GM19240 (cell line): Measurements from ENCODE around the gene METTL1.

Experiments
- DNase-seq: peaks from one replicate; pipeline ENCODE4 v3.0.0; 2011; ENCODE audit warnings: low spot score; ENCODE audit not compliant: insufficient read length

Gene METTL1

DNA sequence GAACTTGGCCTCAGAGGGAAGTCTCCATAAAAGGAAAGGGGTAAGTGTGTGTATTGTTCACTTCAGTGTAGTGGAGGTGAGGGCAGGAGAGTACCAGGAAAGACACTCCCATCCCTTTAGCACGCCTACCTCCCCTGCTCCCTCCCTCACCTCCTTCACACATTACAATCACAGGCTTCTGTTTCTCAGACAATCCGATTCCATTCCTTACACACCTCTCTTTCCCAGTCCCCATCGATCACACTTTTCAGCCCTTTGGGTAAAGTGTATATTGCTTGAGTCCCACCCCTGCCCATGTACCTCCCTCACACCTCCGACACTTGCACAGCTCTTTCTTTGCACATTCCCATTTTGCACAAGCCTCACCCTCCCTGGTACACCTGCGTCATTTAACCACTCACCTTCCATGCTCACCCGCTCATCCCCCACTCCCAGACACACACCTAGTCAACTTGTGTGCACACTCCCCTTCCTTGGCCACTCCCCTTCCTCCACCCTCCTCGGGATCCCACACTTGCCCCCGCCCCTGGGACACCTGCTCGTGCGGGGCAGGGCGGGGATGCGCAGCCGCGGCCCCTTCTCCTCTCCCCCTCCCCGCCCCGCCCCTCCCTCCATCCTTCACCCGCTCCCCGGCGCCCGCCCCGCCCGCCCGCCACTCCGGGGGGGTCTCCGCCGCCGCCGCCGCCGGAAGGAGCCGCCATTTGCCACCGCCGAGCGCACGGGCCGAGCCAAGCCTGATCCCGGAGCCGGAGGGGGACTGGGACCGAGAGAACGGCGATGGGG, 17.3 kb downstream of the METTL1 start, which contains the start of gene MARCHF9:
MARCHF9 (plus strand) TSS at position 693 of the 783 bp plus-strand sequence. CDS start 426 bp downstream, outside the sequence.
- DNase-seq: peak; percentile 64

DNA sequence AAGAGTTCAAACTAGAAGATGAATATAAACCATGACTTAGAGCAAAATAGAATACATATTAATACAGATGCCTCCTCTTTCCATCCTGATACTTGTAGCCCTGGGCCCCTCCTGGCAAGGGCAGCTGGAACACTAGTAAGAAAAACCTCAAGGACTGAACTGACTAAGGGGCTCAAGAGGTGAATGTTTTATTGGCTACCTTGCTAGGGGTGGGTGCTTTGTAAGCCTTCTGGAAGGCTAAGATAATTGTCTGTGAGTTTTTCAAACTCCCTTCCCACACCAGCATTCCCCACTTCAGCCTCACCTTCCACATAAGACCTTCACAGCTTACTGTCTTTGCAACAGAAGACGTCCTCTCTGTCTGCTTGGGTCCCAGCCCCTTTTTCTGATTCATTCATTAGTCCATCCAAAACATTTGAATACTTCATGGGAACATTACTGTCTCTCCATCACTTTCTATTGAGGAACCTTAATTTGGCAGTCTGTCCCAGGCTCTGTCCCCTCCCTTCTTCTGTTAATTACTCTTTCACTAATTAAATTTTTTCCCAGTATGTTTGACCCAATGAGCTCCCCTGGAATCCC, 18.1 kb downstream of the METTL1 start:
- no peak for DNase-seq

DNA sequence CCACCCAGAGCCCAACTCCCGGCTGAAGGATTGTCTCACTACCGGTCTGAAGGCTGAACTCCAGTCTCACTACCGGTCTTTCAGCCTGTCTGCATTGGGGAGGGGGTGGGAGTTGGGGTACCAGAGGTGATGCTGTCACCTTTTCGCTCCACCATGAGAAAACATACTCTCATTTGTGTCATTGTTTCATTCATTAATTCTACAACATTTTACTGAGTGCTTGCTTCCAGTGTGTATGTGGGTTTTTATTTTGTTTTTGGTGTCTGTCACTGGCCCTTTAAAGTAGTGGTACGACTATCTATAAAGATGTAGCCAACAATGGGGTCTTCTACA, 19.3 kb downstream of the METTL1 start:
- no peak for DNase-seq

DNA sequence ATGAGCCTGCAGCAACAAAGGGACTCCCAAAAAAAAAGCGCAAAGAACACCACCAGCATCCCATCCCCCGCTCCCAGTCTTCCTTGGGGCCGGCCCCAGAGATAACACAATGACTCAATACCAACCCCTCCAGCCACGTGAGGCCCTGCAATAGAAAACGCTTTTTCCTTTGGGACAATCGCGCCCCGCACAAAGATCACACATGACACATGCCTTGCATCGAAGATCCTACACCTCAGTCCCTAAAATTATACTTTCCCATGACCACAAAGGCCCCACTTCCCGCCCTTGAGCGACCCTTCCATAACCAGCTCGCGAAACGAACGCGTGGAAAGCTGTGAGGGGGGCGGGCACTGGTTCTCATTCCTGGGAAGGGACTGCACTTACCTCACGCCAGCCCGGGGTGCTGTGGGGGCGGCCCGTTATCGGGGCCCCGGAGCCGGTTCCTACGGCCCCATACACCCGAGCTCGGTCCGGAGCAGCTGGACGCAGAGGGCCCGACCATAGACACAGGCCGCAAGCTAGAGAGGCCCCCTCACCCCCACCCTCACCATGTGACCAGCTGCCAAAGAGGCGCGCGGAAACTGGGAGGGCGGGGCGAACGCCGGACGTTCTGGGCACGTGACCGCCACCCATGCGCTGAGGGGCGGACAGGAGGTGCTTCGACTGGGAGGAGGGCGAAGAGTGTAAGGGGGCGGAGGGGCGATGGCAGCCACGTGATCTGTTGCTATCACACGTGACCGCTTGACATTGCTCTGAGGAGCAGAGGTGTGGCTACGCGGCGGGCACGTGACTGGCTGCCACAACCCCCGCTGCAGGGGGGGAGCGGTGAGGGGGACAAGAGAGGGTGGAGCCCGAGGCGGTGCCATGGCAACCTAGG, 19.9 kb downstream of the METTL1 start, which contains the start of gene CDK4:
CDK4 (minus strand) TSS at position 523 of the 880 bp plus-strand sequence. CDS start 593 bp downstream, outside the sequence.
- DNase-seq: peak; percentile 99

DNA sequence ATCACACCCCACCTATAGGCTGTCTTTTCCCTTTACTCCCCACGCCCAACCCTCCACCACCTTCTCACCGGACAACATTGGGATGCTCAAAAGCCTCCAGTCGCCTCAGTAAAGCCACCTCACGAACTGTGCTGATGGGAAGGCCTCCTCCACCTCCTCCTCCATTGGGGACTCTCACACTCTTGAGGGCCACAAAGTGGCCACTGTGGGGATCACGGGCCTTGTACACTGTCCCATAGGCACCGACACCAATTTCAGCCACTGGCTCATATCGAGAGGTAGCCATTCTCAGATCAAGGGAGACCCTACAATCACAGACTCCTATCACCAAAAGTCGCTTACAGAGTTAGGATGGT, 20.5 kb downstream of the METTL1 start:
- DNase-seq: no peak

DNA sequence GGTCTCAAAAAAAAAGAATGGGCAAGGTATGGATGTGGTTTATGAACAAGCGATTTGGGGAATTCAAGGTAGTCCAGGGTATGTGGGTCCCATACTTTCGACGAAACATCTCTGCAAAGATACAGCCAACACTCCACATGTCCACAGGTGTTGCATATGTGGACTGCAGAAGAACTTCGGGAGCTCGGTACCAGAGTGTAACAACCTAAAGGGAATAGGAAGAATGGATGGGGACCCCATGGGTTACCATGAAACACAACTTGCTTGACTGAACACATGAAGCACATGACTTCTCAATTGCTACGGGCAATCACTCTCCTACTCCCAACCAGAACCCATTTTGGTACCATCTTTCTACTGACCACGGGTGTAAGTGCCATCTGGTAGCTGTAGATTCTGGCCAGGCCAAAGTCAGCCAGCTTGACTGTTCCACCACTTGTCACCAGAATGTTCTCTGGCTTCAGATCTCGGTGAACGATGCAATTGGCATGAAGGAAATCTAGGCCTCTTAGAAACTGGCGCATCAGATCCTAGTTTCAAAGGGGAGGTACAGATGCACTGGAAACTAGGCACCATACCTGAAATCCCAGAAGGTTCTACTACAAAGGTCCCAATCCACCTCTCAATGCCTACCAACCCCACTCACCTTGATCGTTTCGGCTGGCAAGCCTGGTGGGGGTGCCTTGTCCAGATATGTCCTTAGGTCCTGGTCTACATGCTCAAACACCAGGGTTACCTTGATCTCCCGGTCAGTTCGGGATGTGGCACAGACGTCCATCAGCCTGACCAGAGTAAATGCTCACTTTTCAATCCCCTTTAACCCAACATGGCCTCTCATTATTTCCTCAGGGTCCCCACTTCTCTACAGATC, 21.1 kb downstream of the METTL1 start:
- DNase-seq: no peak

DNA sequence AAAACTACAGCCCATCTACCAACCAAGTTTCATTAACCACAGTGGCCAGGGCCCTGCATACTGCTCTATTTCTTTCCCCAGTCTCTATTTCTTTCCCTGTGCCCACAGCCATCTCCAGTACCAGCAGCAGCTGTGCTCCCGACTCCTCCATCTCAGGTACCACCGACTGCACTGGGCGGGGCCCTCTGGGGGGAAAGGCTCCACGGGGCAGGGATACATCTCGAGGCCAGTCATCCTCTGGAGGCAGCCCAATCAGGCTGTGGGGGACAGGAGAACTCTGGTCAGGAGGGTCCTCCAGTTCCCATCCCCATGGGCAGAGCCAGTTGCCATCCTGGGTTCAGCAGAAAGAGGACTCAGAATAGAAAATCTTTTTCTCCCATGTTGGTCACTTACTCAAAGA, 22.8 kb downstream of the METTL1 start:
- no peak for DNase-seq

DNA sequence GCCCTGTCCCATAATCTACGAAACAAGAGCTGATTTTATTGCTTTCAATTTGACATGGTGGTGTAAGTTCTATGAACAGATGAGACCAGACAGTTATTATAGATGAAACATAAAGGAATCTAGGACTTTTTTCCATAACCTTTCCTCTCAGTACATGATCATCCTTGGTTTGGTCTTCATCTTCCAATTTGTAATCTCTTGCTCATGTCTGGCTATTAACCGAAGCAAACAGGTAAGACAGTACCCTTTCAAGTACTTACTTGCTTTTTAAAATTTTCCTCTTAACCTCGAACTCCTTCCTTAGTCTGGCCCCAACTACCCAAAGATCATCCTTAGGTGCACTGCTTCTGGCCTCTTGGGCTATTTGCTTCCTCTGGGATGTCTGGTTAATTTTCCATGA, 25.9 kb downstream of the METTL1 start:
- no peak for DNase-seq

DNA sequence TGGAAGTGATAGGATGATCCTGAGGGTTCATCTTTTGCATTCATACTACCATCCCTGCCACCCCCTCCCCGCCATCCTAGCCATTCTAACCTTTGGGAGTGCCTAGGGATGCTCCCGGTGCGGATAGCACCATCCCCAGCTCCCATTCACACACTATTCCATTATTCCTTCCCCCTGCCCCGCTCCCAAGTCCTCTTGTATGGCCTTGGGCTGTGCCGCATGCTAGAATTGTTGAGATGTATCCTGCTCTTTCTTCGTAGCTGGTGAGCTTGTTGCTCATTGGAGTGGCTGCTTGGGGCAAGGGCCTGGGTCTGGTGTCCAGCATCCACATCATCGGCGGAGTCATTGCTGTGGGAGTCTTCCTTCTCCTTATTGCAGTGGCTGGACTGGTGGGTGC, 26.4 kb downstream of the METTL1 start:
- no peak for DNase-seq

DNA sequence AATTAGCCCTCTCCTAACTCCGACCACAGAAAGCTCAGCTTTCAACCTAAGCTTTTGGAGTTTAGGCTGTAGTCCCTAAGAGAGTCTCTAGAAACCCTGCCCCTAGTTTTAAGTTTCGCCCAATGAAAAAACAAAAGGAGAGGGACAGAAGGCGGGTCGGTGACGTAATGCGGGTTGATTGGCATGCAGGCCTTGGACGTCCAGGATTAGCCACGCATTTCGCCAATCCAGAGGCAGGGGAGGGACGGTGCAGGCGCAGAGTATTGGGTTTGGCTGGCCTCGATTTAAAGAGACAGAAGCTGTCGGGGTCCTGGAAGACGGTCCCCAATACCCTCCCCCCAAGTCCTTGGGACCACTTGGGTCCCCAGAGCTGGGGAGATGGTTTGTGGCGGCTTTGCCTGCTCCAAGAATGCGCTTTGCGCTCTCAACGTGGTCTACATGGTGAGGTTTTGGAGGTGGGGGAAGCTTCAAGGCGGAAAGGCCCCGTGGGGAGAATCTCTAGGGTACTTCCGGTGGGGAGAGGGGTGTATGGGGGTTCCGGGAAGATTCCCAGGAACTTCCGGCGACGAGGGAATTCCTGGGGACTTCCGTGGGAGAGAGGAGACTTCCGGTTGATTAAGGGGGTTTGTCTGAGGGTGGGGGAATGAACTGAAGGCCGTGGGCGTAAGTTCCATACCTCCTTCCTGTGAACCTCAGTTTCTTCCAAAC, 27.0 kb downstream of the METTL1 start, which contains the start of gene TSPAN31:
TSPAN31 (plus strand) TSS at position 263 of the 708 bp plus-strand sequence; CDS start at position 379, 116 bp downstream.
- peak; percentile 88 for DNase-seq

DNA sequence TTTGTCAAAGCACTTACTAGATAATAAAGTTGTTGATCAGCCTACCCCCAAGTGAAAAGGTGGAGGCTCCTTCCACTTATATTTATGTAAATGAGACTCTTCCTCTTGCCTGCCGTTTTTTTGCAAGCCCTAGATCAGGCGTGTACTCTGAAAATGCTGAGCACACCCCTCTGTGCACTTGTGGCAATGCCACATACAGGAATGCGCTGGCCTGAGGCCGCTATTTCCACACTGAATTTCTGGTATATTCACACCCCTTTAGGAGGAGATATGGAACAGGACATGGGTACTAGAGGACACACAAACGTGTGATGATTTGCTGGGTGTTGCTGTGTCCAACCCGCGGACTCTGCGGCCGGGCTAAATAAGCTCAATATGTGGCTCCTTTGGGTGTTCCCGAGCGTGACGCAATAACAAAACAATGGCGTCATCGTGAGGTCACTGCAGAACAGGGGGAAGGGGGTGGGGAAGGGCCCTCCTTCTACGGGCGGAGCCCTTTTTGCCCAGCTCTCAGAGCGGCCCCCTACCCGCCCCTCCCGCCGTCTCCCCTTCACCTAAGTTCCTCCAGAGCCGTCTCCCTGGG, 27.6 kb downstream of the METTL1 start:
- DNase-seq: no peak

DNA sequence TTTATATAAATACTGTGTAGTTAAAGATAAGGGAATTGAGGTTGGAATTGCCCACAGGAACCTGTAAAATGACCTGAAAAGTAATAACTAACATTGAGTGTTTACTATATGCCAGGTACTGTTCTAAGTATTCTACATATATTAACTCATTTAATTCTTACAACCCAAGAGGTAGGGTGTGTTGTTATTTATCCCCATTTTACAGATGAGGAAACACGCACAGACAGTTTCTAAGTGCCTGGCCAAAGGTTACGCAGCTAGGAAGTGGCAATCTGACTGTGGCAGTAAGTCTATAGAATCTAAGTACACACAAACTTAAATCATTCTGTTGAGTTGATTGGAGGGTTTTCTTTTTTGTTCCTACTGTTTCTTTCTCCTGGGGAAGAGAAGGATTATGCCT, 28.1 kb downstream of the METTL1 start:
- DNase-seq: no peak

DNA sequence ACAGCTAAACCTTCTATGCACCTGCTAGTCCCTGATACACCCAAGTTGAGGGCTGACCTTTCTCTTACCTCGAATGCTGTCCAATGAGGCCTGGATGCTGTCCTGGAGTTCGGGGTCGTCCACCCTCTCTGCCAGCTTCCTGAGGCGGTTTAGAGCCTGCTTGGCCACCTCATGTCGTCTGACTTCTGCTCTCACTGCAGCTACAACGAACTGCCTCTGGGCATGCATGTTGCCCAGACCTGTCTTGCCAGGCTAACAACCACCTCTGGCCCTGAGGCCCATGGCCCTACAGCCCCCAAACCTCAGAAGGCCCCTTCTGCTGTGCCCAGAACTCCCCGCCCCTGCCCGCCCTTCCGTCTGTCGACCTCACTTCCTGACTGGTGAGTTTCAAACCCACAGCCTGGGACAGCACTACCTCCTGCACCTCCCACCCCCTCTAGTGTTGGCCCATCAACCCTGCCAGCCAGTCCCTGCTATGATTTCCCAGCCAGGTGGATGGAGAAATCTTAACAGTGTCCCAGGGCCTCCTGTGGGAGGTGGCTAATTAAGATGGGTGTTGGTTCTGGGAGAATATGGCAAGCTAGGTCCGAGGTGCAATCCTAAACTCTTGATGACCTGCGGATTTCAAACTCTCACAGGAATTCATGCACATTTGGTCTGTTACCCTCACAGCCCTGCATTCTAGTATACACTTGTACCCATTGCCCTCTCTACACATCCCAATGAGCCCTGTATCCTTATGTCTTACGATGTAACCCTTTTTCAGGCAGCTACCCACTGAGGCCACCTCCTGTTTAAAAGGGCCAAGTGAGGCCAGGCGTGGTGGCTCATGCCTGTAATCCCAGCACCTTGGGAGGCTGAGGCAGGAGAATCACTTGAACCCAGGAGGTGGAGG, 29.8 kb downstream of the METTL1 start:
- DNase-seq: peak; percentile 89

DNA sequence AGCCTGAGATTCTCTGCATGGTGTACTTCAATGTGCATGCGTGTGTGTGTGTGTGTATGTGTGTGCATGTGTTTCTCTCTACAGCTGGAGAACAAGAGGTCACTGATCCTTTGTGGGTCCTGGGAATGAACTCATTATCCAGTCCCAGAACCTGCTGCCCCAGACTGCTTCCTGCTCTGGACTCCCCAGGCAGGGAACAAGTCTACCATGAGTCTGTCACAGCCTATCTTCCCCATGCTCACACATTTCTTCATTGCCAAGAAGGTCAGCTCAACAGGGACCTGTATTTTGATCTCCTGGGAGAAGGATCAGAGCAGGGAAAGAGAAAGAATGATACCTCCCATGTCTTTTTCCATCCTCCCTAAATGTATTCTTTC, 30.5 kb downstream of the METTL1 start:
- no peak for DNase-seq

DNA sequence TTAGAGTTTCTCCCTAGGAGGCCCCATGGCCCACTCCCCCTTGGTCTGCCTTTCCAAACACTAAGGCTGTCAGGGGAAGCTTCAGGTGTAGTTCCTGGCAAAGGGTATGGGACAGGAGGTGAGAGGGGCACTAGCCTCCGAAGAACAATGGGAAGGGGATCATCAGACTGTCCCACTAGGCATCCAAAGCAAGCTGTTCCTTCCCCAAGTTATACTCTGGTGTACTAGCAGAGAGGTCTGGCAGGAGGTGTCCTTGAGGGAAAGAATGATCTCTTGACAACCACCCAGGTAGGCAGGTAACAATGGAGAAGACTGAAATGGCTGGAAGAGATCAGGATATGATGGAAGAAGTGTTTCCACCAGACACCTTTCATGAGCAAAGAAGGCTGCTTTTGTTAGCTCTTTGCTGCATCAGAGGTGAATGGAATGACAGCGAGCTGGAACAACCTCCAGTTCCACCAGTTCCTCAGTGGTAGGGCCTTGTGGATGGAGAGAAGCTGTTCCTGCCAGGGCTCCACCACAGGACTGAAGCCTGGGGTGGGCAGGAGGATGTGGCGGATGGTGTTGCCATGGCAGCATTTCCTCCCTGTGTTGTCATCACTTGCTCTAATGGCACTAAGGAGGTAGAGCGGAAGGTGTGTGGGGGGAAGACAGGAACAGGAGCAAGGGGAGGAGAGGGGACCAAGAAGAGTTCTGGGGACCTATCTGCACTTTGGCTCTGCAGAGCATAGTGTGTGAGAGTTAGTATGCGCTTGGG, 31.1 kb downstream of the METTL1 start:
- DNase-seq: peak; percentile 88

DNA sequence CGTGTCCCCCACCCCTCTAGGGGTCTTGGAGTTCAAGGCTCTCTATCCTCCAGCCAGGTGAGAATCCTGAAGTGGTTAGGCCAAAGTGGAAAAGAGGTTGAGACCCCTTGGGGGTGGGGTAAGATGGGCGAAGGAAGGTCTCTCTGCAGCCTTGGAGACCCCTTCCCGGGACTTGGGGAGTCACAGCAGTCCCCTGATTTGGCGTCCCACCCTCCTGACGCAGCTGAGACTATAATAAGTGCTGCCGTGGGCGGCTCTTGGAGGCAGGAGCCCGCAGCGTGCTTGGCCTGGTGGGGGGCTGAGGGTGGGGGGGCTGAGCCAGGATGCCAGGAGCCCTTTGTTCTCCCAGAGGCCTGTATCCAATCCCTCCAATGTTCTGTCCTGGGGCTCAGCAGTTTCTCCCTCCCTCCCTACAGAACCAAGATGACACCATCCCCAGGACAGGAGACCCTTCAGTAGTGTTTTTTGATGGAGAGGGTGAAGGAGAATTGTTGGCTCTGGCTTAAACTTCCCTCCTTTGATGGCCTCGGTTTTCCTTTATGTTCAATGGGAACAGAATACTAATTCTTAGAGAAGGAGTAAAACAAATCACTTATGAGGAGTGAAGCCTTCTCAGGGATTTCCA, 31.9 kb downstream of the METTL1 start:
- no peak for DNase-seq

DNA sequence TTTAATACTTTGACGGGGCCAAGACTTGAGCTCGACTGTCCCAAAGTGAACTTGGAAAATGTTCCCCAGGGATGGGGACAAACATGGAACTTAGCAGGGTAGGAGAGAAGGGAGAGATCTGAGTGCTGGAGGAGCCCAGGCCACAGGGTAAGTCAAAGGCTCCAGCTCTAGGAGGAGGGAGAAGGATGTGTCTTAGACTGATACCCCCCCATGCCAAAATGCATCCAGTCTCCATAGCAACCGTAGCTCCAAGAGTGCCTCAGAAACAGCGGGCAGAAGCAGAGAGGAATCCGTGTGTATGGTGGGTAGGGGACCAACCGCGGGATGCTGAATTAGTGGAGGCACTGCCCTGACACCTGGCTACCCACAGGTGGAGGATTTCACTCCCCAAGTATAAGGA, 32.5 kb downstream of the METTL1 start:
- no peak for DNase-seq
